ENCODE measurements around the gene IL31RA. TPM values are rescaled to one million over a fixed set of nuclear protein-coding genes. Genes with fewer than 3 reads are reported as not detected.

IL31RA gene
- polyA plus RNA-seq, 2 of the 4 experiments (the other 2 are of a cell fraction), result 0.94 to 2.0 TPM

GRCh38 chr5:55897206-55897894, 46.2 kb downstream of the IL31RA start:
- Histone ChIP-seq H3K4me2 (no peak overlapping the region), H3K4me1 (peaks cover 11% of the 10 kb centered on the region), H3K9me3 (no peaks in the 10 kb centered on the region), H3K4me3 (no peak overlapping the region), H3K27ac (0 out of 6 replicates have a peak overlapping the region, but pooled peaks of 1 of the 2 experiments have one; percentile 15)
- no peak for DNase-seq (ENCODE audit: low read depth in 1 of 2, low spot score in 1 of 2)
- no peak for ATAC-seq
- no peak for FAIRE-seq
- TF ChIP-seq MAZ (IDR thresholded peaks at IDR 0.05; ENCODE audit: borderline replicate concordance, low read depth, low read length) (no peak), NR3C1 (IDR thresholded peaks at IDR 0.05) (no peak), USF2 (IDR thresholded peaks at IDR 0.05) (no peak), CHD2 (IDR thresholded peaks at IDR 0.05; ENCODE audit: low read length, partially characterized antibody) (no peak), JUNB (IDR thresholded peaks at IDR 0.05) (no peak), SREBF2 (IDR thresholded peaks at IDR 0.05) (no peak), CBX2 (IDR thresholded peaks at IDR 0.05; ENCODE audit: borderline replicate concordance, low read depth) (no peak), REST (IDR thresholded peaks at IDR 0.05) (no peak), RCOR1 (IDR thresholded peaks at IDR 0.05; ENCODE audit: low read depth, low read length) (no peak), POLR2A (IDR thresholded peaks at IDR 0.05; ENCODE audit: low read length) (no peak), HDAC2 (IDR thresholded peaks at IDR 0.05) (no peak)
- TF ChIP-seq, protein P1, sequence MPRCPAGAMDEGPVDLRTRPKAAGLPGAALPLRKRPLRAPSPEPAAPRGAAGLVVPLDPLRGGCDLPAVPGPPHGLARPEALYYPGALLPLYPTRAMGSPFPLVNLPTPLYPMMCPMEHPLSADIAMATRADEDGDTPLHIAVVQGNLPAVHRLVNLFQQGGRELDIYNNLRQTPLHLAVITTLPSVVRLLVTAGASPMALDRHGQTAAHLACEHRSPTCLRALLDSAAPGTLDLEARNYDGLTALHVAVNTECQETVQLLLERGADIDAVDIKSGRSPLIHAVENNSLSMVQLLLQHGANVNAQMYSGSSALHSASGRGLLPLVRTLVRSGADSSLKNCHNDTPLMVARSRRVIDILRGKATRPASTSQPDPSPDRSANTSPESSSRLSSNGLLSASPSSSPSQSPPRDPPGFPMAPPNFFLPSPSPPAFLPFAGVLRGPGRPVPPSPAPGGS (IDR thresholded peaks at IDR 0.05), result no peak
- TF ChIP-seq, protein P2, sequence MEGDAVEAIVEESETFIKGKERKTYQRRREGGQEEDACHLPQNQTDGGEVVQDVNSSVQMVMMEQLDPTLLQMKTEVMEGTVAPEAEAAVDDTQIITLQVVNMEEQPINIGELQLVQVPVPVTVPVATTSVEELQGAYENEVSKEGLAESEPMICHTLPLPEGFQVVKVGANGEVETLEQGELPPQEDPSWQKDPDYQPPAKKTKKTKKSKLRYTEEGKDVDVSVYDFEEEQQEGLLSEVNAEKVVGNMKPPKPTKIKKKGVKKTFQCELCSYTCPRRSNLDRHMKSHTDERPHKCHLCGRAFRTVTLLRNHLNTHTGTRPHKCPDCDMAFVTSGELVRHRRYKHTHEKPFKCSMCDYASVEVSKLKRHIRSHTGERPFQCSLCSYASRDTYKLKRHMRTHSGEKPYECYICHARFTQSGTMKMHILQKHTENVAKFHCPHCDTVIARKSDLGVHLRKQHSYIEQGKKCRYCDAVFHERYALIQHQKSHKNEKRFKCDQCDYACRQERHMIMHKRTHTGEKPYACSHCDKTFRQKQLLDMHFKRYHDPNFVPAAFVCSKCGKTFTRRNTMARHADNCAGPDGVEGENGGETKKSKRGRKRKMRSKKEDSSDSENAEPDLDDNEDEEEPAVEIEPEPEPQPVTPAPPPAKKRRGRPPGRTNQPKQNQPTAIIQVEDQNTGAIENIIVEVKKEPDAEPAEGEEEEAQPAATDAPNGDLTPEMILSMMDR (IDR thresholded peaks at IDR 0.05), result no peak
- TF ChIP-seq, protein P3, sequence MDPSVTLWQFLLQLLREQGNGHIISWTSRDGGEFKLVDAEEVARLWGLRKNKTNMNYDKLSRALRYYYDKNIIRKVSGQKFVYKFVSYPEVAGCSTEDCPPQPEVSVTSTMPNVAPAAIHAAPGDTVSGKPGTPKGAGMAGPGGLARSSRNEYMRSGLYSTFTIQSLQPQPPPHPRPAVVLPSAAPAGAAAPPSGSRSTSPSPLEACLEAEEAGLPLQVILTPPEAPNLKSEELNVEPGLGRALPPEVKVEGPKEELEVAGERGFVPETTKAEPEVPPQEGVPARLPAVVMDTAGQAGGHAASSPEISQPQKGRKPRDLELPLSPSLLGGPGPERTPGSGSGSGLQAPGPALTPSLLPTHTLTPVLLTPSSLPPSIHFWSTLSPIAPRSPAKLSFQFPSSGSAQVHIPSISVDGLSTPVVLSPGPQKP (IDR thresholded peaks at IDR 0.05; ENCODE audit: low read depth, low read length), result no peak
- ChIA-PET CTCF (interaction anchor here (1.4 kb wide), 1 partner anchor 23 kb away, joined by 5 read pairs; no protein-coding TSS in a partner anchor), POLR2A (no interaction called here)
- 75% methylated on average over 8 of the region's 8 CpGs for WGBS (ENCODE audit: missing lambda C conversion rate)

GRCh38 chr5:55897905-55898304, 46.7 kb downstream of the IL31RA start:
- no peak for FAIRE-seq
- POLR2A ChIA-PET, result no interaction called here
- no peak overlapping the region for H3K4me2 ChIP-seq
- H3K9me3 ChIP-seq, result no peaks in the 10 kb centered on the region
- CTCF ChIA-PET, result interaction anchor here (1.4 kb wide), 1 partner anchor 23 kb away, joined by 5 read pairs; no protein-coding TSS in a partner anchor
- TF ChIP-seq NFE2L2 (conservative IDR thresholded peaks at IDR 0.05; ENCODE audit: low read length) (no peak), HOXB13 (CRISPR knock-in tag; IDR thresholded peaks at IDR 0.05; ENCODE audit: low read depth) (no peak), MAFK (IDR thresholded peaks at IDR 0.05; ENCODE audit: partially characterized antibody) (no peak), EHF (CRISPR knock-in tag; IDR thresholded peaks at IDR 0.05) (no peak), CEBPB (IDR thresholded peaks at IDR 0.05) (no peak), EHMT2 (IDR thresholded peaks at IDR 0.05; ENCODE audit: low read depth) (no peak), ZSCAN20 (CRISPR knock-in tag; IDR thresholded peaks at IDR 0.05) (no peak), HMGXB4 (CRISPR knock-in tag; IDR thresholded peaks at IDR 0.05; ENCODE audit: borderline replicate concordance) (no peak)
- TF ChIP-seq, protein P1 (IDR thresholded peaks at IDR 0.05), result no peak
- 90% methylated on average over 14 of the region's 14 CpGs for WGBS (ENCODE audit: missing lambda C conversion rate)
- H3K4me3 ChIP-seq, result no peak overlapping the region
- ATAC-seq, result no peak
- peaks cover 14% of the 10 kb centered on the region for H3K4me1 ChIP-seq
- no peak for DNase-seq (ENCODE audit: low read depth in 1 of 2, low spot score in 1 of 2)
- H3K27ac ChIP-seq, result 0 out of 6 replicates have a peak overlapping the region, but pooled peaks of 1 of the 2 experiments have one; percentile 15

Data from A549 (cell line).